Gastroesophageal sphincter (tissue), 4 donors: ENCODE data around the gene RAB38. TPM values are rescaled to one million over a fixed set of nuclear protein-coding genes. Genes with fewer than 3 reads are reported as not detected.

Experiments used
- ATAC-seq: fragments of 150-250 bp; one replicate; pipeline ENCODE4 v1.9.1; 2016; ENCODE audit warnings: mild to moderate bottlenecking, moderate library complexity
- H3K27ac ChIP-seq, 4 donors: fragments of 200-600 bp; sonication (generic) in 3 of 4; 1 replicate in 3 of 4; 2 replicates in 1 of 4; pipeline ENCODE4 v1.5.1; 2016 to 2019
- H3K27me3 ChIP-seq: fragments of 200-600 bp; sonication (generic); one replicate; pipeline ENCODE4 v1.5.1; 2019
- H3K36me3 ChIP-seq, 2 donors: fragments of 200-600 bp; sonication (generic); one replicate each; pipeline ENCODE4 v1.5.1; 2019; ENCODE audit warnings: control low read depth in 1 of 2
- H3K4me1 ChIP-seq, 3 donors: fragments of 200-600 bp; sonication (generic); 1 replicate in 2 of 3; 2 replicates in 1 of 3; pipeline ENCODE4 v1.5.1; 2016 to 2019; ENCODE audit warnings: control low read depth in 2 of 3
- H3K4me3 ChIP-seq, 2 donors: fragments of 200-600 bp; sonication (generic); one replicate each; pipeline ENCODE4 v1.5.1; 2019; ENCODE audit warnings: mild to moderate bottlenecking in 1 of 2, moderate library complexity in 1 of 2
- H3K9me3 ChIP-seq, 3 donors: fragments of 200-600 bp; sonication (generic); one replicate each; pipeline ENCODE4 v1.5.1; 2017 to 2019; ENCODE audit warnings: control low read depth in 2 of 3
- CTCF ChIP-seq, 4 experiments: fragments of 200-600 bp in 2 of 4; fragments of 450-650 bp in 2 of 4; sonication (generic) in 1 of 4; IDR thresholded peaks; one replicate each; pipeline ENCODE4 v1.5.1; 2017 to 2019; ENCODE audit warnings: antibody characterized with exemption in 4 of 4, mild to moderate bottlenecking in 2 of 4, moderate library complexity in 2 of 4
- EP300 ChIP-seq: sonication (generic); formaldehyde crosslinking; IDR thresholded peaks from one replicate; pipeline ENCODE4 v1.6.1; 2017; ENCODE audit warnings: antibody characterized with exemption, mild to moderate bottlenecking
- POLR2A ChIP-seq, 2 donors: fragments of 450-650 bp; IDR thresholded peaks; one replicate each; pipeline ENCODE4 v1.6.1; 2017; ENCODE audit warnings: antibody characterized with exemption in 2 of 2, mild to moderate bottlenecking in 2 of 2, moderate library complexity in 1 of 2
- POLR2AphosphoS5 ChIP-seq: sonication (generic); formaldehyde crosslinking; IDR thresholded peaks from one replicate; pipeline ENCODE4 v1.6.1; 2017; ENCODE audit warnings: antibody characterized with exemption
- WGBS, 2 donors: methylation state at CpG; one replicate each; pipeline ENCODE4 v1.1.5; 2018; ENCODE audit warnings: low coverage in 1 of 2; 5-methylcytosine and 5-hydroxymethylcytosine counted together
- total RNA-seq, 4 donors: library from RNA; depleted of rRNA; stranded (reverse); fragments of >200 nt; gene quantifications; one replicate each; pipeline ENCODE4 v1.1.0, GENCODE V29; 2016

Gene RAB38
- total RNA-seq, 4 donors from 2014 or later = 1.2 to 4.6 (median 1.6) TPM; not detected in 1

- TF ChIP-seq POLR2AphosphoS5 (no peak), EP300 (no peak), CTCF (IDR thresholded peaks at IDR 0.05) (no peak), POLR2A (IDR thresholded peaks at IDR 0.05) (no peak)
- H3K27ac ChIP-seq = no peak overlapping the region
- no peaks in the 10 kb centered on the region for H3K4me1 ChIP-seq
- no peaks in the 10 kb centered on the region for H3K36me3 ChIP-seq
- H3K9me3 ChIP-seq = no peaks in the 10 kb centered on the region
- H3K4me3 ChIP-seq = no peak overlapping the region
- H3K27me3 ChIP-seq = no peaks in the 10 kb centered on the region
- no peak for ATAC-seq
Measured at GRCh38 chr11:88167853-88168252, 7.4 kb downstream of the RAB38 start.

GRCh38 chr11:88164806-88165585 is 10.2 kb downstream of the RAB38 start:
- Histone ChIP-seq H3K4me1 (no peaks in the 10 kb centered on the region), H3K27ac (no peak overlapping the region), H3K36me3 (no peaks in the 10 kb centered on the region), H3K9me3 (peaks cover 0 to 8% (median 0%) of the 10 kb centered on the region in 3 donors), H3K27me3 (no peaks in the 10 kb centered on the region), H3K4me3 (no peak overlapping the region)
- no peak for ATAC-seq
- WGBS, 2 donors = 23 to 44% methylated on average over 1 of the region's 1 CpG
- TF ChIP-seq POLR2A (IDR thresholded peaks at IDR 0.05) (no peak), EP300 (no peak), POLR2AphosphoS5 (no peak), CTCF (IDR thresholded peaks at IDR 0.05) (no peak)

- H3K27ac ChIP-seq = no peak overlapping the region
- no peak for ATAC-seq
- H3K27me3 ChIP-seq = no peaks in the 10 kb centered on the region
- H3K4me1 ChIP-seq = no peaks in the 10 kb centered on the region
- TF ChIP-seq EP300 (no peak), POLR2A (IDR thresholded peaks at IDR 0.05) (no peak), POLR2AphosphoS5 (no peak), CTCF (IDR thresholded peaks at IDR 0.05) (no peak)
- H3K4me3 ChIP-seq = no peak overlapping the region
- H3K9me3 ChIP-seq = peaks cover 0 to 14% (median 0%) of the 10 kb centered on the region in 3 donors
- no peaks in the 10 kb centered on the region for H3K36me3 ChIP-seq
- 77 to 80% methylated on average over 4 of the region's 4 CpGs for WGBS, 2 donors
Measured at GRCh38 chr11:88164320-88164719, 10.9 kb downstream of the RAB38 start.

- peaks cover 0 to 3% (median 0%) of the 10 kb centered on the region in 3 donors for H3K4me1 ChIP-seq
- H3K27ac ChIP-seq = no peak overlapping the region
- 100% methylated on average over 1 of the region's 1 CpG for WGBS, 2 donors
- no peaks in the 10 kb centered on the region for H3K36me3 ChIP-seq
- ATAC-seq = no peak
- no peaks in the 10 kb centered on the region for H3K27me3 ChIP-seq
- H3K9me3 ChIP-seq = peaks cover 0 to 33% (median 0%) of the 10 kb centered on the region in 3 donors
- no peak for TF ChIP-seq CTCF (IDR thresholded peaks at IDR 0.05)
- H3K4me3 ChIP-seq = no peak overlapping the region
Measured at GRCh38 chr11:88158081-88158480, 17.2 kb downstream of the RAB38 start.

- TF ChIP-seq CTCF (IDR thresholded peaks at IDR 0.05) (no peak), POLR2A (IDR thresholded peaks at IDR 0.05) (no peak), EP300 (no peak), POLR2AphosphoS5 (no peak)
Measured at GRCh38 chr11:88157370-88157769, 17.9 kb downstream of the RAB38 start.

More at GRCh38 chr11:88157370-88157769, 17.9 kb downstream of the RAB38 start:
- Histone ChIP-seq H3K4me1 (peaks cover 0 to 10% (median 0%) of the 10 kb centered on the region in 3 donors), H3K36me3 (no peaks in the 10 kb centered on the region), H3K9me3 (peaks cover 0 to 33% (median 0%) of the 10 kb centered on the region in 3 donors), H3K4me3 (no peak overlapping the region), H3K27ac (no peak overlapping the region), H3K27me3 (no peaks in the 10 kb centered on the region)
- no peak for ATAC-seq
- 83 to 88% methylated on average over 4 of the region's 4 CpGs for WGBS, 2 donors
